Lung (tissue), 13 donors: ENCODE data around the gene SIRPG. TPM values are rescaled to one million over a fixed set of nuclear protein-coding genes. Genes with fewer than 3 reads are reported as not detected.

Experiments used
- ATAC-seq: fragments of 200-7000 bp; cut with Tn5 transposase; one replicate; pipeline ENCODE4 v1.9.1; 2020; ENCODE audit warnings: moderate number of reproducible peaks; ENCODE audit not compliant: insufficient read depth, low FRiP score
- DNase-seq, 3 donors: peaks; one replicate each; pipeline ENCODE4 v3.0.0-alpha.2; 2013 to 2017
- H3K27ac ChIP-seq, 2 donors: one replicate each; pipeline ENCODE4 v1.5.1; 2013; ENCODE audit warnings: mild to moderate bottlenecking in 2 of 2, moderate library complexity in 2 of 2, control low read depth in 1 of 2, inconsistent platforms in 1 of 2, low read depth in 1 of 2, low read length in 1 of 2
- H3K27me3 ChIP-seq, 3 donors: one replicate each; pipeline ENCODE4 v1.5.1; 2013; ENCODE audit warnings: low read length in 2 of 3; ENCODE audit not compliant: control insufficient read depth in 3 of 3, insufficient read depth in 3 of 3
- H3K36me3 ChIP-seq, 4 donors: one replicate each; pipeline ENCODE4 v1.5.1; 2013; ENCODE audit warnings: low read length in 4 of 4, mild to moderate bottlenecking in 1 of 4, moderate library complexity in 1 of 4; ENCODE audit not compliant: control insufficient read depth in 4 of 4, insufficient read depth in 4 of 4
- H3K4me1 ChIP-seq, 5 donors: one replicate each; pipeline ENCODE4 v1.5.1; 2013; ENCODE audit warnings: low read length in 5 of 5, mild to moderate bottlenecking in 2 of 5, moderate library complexity in 1 of 5; ENCODE audit not compliant: control insufficient read depth in 5 of 5, insufficient read depth in 5 of 5
- H3K4me3 ChIP-seq: one replicate; pipeline ENCODE4 v1.5.1; 2013; ENCODE audit warnings: mild to moderate bottlenecking, control low read depth, moderate library complexity
- H3K9ac ChIP-seq, 2 donors: one replicate each; pipeline ENCODE4 v1.5.1; 2013; ENCODE audit warnings: low read length in 2 of 2, control low read depth in 1 of 2; ENCODE audit not compliant: insufficient read depth in 1 of 2
- H3K9me3 ChIP-seq, 4 donors: one replicate each; pipeline ENCODE4 v1.5.1; 2013; ENCODE audit warnings: low read length in 3 of 4, mild to moderate bottlenecking in 1 of 4, moderate library complexity in 1 of 4; ENCODE audit not compliant: control insufficient read depth in 4 of 4, insufficient read depth in 3 of 4
- WGBS, 2 donors: extraction: QIAGEN DNeasy Blood & Tissue Kit; methylation state at CpG; one replicate each; pipeline ENCODE4 v1.1.7; 2013; 5-methylcytosine and 5-hydroxymethylcytosine counted together
- polyA plus RNA-seq, 2 donors: library from polyadenylated mRNA; stranded (reverse); fragments of 200-250 nt; gene quantifications; one replicate each; pipeline ENCODE4 v1.2.1, GENCODE V29; 2013
- small RNA-seq: library from RNA; depleted of rRNA; stranded (forward); fragments of <200 nt; gene quantifications from one replicate; pipeline ENCODE3, GENCODE V24; 2014; ENCODE audit warnings: low replicate concordance
- total RNA-seq, 2 donors: library from RNA; depleted of rRNA in 1 of 2; stranded (reverse); fragments of >200 nt in 1 of 2; gene quantifications; one replicate each; pipeline ENCODE4 v1.2.1, GENCODE V29; 2014 to 2021
- TF ChIP-seq, protein P1 (sequence below): IDR thresholded peaks from 2 replicates; pipeline ENCODE4 v1.5.1; 2012; ENCODE audit warnings: mild to moderate bottlenecking; ENCODE audit errors: control extremely low read depth, extremely low read depth
- donor health status: control.
- donor health status: control.
- donor health status: Bipolar disorder and iron deficiency.
- donor health status: healthy.
- donor health status: DM: yes; HTN: yes; CAD: no.

SIRPG gene
- total and polyA plus RNA-seq, 4 donors: 0.28 to 1.8 (median 0.76) TPM

DNA sequence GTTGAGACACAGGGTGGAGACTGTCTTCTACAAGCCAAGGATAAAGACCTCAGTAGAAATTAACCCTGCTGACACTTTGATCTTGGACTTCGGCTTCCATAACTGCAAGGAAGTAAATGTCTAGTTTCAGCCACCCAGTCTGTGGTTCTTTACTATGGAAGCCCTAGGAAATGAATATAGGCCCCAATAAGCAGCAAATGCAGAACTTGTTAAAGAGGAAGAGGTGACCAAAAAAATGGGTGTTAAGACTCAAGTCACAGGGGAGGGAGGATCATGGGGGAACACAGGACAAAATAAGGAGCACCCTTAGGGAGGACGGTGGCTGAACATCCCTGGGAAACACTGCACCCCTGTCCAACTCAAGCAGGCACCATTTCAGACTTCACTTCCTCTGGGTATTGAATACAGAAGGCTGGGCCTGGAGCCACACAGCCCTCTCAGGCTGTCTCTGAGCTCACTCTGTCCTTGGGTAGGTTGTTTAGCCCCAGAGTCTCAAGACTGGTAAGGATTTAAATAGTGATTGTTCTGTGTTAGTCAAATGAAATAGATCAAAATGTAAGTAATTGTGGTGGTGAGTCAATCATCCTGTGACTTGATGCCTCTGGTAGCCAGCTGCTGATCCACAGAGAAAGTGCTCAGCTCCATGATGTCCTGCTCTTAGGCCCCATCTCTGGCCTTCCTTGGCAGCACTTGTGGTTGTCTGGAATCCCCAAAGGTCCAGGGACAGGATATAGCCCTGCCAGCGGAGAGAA, 69.6 kb downstream of the SIRPG start:
- no peaks in the 10 kb centered on the region for H3K9me3 ChIP-seq
- no peak overlapping the region for H3K9ac ChIP-seq
- no peaks in the 10 kb centered on the region for H3K4me1 ChIP-seq
- no peak overlapping the region for H3K27ac ChIP-seq
- no peak for ATAC-seq
- no peaks in the 10 kb centered on the region for H3K36me3 ChIP-seq
- H3K4me3 ChIP-seq: no peak overlapping the region
- WGBS, 2 donors: no CpG with 5 or more reads among the region's 3 CpGs
- H3K27me3 ChIP-seq: no peaks in the 10 kb centered on the region
- no peak for DNase-seq
- TF ChIP-seq, protein P1, sequence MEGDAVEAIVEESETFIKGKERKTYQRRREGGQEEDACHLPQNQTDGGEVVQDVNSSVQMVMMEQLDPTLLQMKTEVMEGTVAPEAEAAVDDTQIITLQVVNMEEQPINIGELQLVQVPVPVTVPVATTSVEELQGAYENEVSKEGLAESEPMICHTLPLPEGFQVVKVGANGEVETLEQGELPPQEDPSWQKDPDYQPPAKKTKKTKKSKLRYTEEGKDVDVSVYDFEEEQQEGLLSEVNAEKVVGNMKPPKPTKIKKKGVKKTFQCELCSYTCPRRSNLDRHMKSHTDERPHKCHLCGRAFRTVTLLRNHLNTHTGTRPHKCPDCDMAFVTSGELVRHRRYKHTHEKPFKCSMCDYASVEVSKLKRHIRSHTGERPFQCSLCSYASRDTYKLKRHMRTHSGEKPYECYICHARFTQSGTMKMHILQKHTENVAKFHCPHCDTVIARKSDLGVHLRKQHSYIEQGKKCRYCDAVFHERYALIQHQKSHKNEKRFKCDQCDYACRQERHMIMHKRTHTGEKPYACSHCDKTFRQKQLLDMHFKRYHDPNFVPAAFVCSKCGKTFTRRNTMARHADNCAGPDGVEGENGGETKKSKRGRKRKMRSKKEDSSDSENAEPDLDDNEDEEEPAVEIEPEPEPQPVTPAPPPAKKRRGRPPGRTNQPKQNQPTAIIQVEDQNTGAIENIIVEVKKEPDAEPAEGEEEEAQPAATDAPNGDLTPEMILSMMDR: no peak

DNA sequence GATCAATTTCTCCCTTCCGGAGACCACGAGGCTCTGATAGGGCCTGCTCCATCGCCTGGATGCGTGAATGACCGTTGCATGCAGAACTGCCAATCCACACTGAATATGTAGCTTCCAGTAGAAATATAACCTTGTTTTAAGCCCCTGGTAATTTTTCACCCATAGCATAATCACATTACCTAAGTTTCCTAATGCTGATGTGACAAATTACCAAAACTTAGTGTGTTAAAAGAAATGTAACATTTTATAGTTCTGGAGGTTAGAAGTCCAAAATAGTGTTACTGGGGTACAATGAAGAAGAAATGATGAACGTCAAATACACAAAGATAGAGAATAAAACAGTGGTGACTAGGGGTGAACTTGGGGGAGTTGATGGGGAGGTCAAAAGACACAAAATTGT, 78.1 kb downstream of the SIRPG start:
- no peak for ATAC-seq
- Histone ChIP-seq H3K27ac (no peak overlapping the region), H3K9me3 (no peaks in the 10 kb centered on the region), H3K9ac (no peak overlapping the region), H3K36me3 (no peaks in the 10 kb centered on the region), H3K4me1 (no peaks in the 10 kb centered on the region), H3K4me3 (no peak overlapping the region), H3K27me3 (no peaks in the 10 kb centered on the region)
- DNase-seq: no peak
- WGBS, 2 donors: 92 to 96% methylated on average over 6 of the region's 6 CpGs
- TF ChIP-seq, protein P1: no peak

Small RNA genes within 50 kb of the gene (small RNA-seq; reads per million reads assigned to genes)
- gene AL109809.3 (not detected), gene RN7SL561P (not detected)

Other genes starting within 250 kb of the SIRPG start
- gene NSFL1C, start 190.9 kb downstream of the SIRPG start, total RNA-seq: 10 to 100 TPM; 42.9 to 84.8 TPM
- gene NSFL1C, start 190.9 kb downstream of the SIRPG start, polyA plus RNA-seq: 10 to 100 TPM; 39.0 to 63.3 TPM
- 10 to 100 TPM in 1 of 2 donors, 1 to 10 TPM in 1; 4.7 to 18.5 TPM for gene SIRPB2, start 166.4 kb downstream of the SIRPG start, total RNA-seq
- gene SIRPB2, start 166.4 kb downstream of the SIRPG start, polyA plus RNA-seq: 10 to 100 TPM in 1 of 2 donors, 1 to 10 TPM in 1; 3.9 to 30.9 TPM
- gene SIRPD, start 100.1 kb downstream of the SIRPG start, total RNA-seq: under 1 TPM; 0.28 to 0.86 TPM
- 1 to 10 TPM in 1 of 2 donors, under 1 TPM in 1; 0.75 to 1.9 TPM for gene SIRPD, start 100.1 kb downstream of the SIRPG start, polyA plus RNA-seq
- gene SIRPB1, start 37.8 kb downstream of the SIRPG start, total RNA-seq: 10 to 100 TPM in 1 of 2 donors, 1 to 10 TPM in 1; 1.2 to 45.6 TPM
- gene SIRPB1, start 37.8 kb downstream of the SIRPG start, polyA plus RNA-seq: 10 to 100 TPM in 1 of 2 donors, 1 to 10 TPM in 1; 2.5 to 25.2 TPM
- gene SIRPA, start 237.6 kb upstream of the SIRPG start, total RNA-seq: 10 to 100 TPM; 16.6 to 79.9 TPM
- gene SIRPA, start 237.6 kb upstream of the SIRPG start, polyA plus RNA-seq: 100 to 1,000 TPM in 1 of 2 donors, 10 to 100 TPM in 1; 25.3 to 123 TPM